HCT116 (cell line): Measurements from ENCODE around the gene OR1L8.

ENCODE experiments used
- EGR1 ChIP-seq: IDR thresholded peaks from 2 replicates; pipeline ENCODE4 v1.6.1; 2012; ENCODE audit warnings: low read depth
- TF ChIP-seq, protein P1 (sequence below), 3 experiments: fragments of 200-600 bp in 1 of 3; sonication (generic) in 1 of 3; IDR thresholded peaks in 2 of 3; conservative IDR thresholded peaks in 1 of 3; 2 replicates each; pipeline ENCODE4 v1.5.1; 2012 to 2017; ENCODE audit warnings: low read depth in 2 of 3, low read length in 2 of 3, antibody characterized with exemption in 1 of 3, borderline replicate concordance in 1 of 3, control low read depth in 1 of 3, mild to moderate bottlenecking in 1 of 3, mixed read lengths in 1 of 3, mixed run types in 1 of 3, moderate library complexity in 1 of 3; ENCODE audit not compliant: insufficient read depth in 1 of 3

DNA sequence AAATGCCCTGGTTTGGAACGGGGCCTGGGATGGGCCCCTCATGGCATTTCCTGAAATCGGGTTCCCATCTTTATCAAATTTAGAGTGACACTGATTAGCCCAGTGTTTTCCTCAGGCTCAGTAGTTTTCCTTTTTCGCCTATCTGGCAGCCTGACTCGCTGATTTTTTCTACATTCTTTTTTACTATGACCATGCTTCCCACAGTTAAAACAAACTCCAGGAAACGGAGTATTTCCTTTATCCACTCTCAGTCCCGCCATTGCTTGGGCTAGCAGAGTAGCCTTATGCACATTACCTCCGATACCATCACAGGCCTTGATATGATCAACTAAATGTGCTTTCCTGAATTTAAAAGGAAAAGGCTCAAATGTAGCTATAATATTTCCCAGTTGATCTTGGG, 36.8 kb upstream of the OR1L8 start:
- TF ChIP-seq, protein P1, sequence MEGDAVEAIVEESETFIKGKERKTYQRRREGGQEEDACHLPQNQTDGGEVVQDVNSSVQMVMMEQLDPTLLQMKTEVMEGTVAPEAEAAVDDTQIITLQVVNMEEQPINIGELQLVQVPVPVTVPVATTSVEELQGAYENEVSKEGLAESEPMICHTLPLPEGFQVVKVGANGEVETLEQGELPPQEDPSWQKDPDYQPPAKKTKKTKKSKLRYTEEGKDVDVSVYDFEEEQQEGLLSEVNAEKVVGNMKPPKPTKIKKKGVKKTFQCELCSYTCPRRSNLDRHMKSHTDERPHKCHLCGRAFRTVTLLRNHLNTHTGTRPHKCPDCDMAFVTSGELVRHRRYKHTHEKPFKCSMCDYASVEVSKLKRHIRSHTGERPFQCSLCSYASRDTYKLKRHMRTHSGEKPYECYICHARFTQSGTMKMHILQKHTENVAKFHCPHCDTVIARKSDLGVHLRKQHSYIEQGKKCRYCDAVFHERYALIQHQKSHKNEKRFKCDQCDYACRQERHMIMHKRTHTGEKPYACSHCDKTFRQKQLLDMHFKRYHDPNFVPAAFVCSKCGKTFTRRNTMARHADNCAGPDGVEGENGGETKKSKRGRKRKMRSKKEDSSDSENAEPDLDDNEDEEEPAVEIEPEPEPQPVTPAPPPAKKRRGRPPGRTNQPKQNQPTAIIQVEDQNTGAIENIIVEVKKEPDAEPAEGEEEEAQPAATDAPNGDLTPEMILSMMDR (IDR thresholded peaks at IDR 0.05 in 2 of 3, conservative IDR thresholded peaks at IDR 0.05 in 1 of 3; ENCODE audit: borderline replicate concordance in 1 of 3, insufficient read depth in 1 of 3, low read depth in 2 of 3, low read length in 2 of 3): no peak
- TF ChIP-seq EGR1: no peak
